GM18505 (cell line): Measurements from ENCODE around the gene RAD51AP2.

ENCODE experiments used
- ATAC-seq: cut with Tn5 transposase; IDR thresholded peaks from one replicate; pipeline ENCODE4 v1.9.1; 2021; ENCODE audit not compliant: unreplicated experiment
- POLR2A ChIP-seq: IDR thresholded peaks from 4 replicates; pipeline ENCODE4 v1.6.1; 2011; ENCODE audit warnings: borderline replicate concordance; ENCODE audit not compliant: insufficient read depth, insufficient read length; ENCODE audit errors: extremely low read depth

Gene RAD51AP2

GRCh38 chr2:17461087-17461475 is 57.2 kb downstream of the RAD51AP2 start:
- no peak for TF ChIP-seq POLR2A
- ATAC-seq = no peak
